OCI-LY7 (cell line): ENCODE data around the gene ISM1. TPM values are rescaled to one million over a fixed set of nuclear protein-coding genes. Genes with fewer than 3 reads are reported as not detected.

ENCODE experiments used
- BruUV-seq: library from RNA; stranded (reverse); fragments of 400-500 nt; replicated peaks from 2 replicates; lab custom pipeline; 2021; lab: Mats Ljungman, UMichigan
- CTCF ChIA-PET: fragments of 300-600 bp; sonication (Branson Sonifier 250); formaldehyde crosslinking; loops from one replicate; lab custom pipeline; 2022; ENCODE audit warnings: antibody characterized with exemption; ENCODE audit not compliant: unreplicated experiment; lab: Charles Lee
- POLR2A ChIA-PET: fragments of 300-600 bp; sonication (Branson Sonifier 250); formaldehyde crosslinking; loops from one replicate; lab custom pipeline; 2022; ENCODE audit warnings: antibody characterized with exemption; lab: Charles Lee
- DNase-seq: peaks from one replicate; pipeline ENCODE4 v3.0.0-alpha.2; 2015; ENCODE audit warnings: low spot score
- H2AFZ ChIP-seq: fragments of 200-600 bp; sonication (generic), shearing (Covaris generic); 2 replicates; pipeline ENCODE4 v1.6.1; 2014; ENCODE audit warnings: mild to moderate bottlenecking, antibody characterized with exemption, low read length, moderate library complexity
- H3K27ac ChIP-seq: fragments of 200-600 bp; sonication (generic); 2 replicates; pipeline ENCODE4 v1.5.1; 2014; ENCODE audit warnings: mixed run types, low read depth, mild to moderate bottlenecking, moderate library complexity, low read length, inconsistent platforms; ENCODE audit not compliant: poor library complexity, severe bottlenecking
- H3K36me3 ChIP-seq: fragments of 200-600 bp; sonication (generic); 2 replicates; pipeline ENCODE4 v1.6.1; 2014; ENCODE audit warnings: mild to moderate bottlenecking, antibody characterized with exemption, low read length, moderate library complexity, mixed read lengths; ENCODE audit not compliant: insufficient read depth
- H3K4me1 ChIP-seq: fragments of 200-600 bp; sonication (generic); 2 replicates; pipeline ENCODE4 v1.5.1; 2014; ENCODE audit warnings: mild to moderate bottlenecking, low read length; ENCODE audit not compliant: insufficient read depth, poor library complexity, severe bottlenecking
- H3K4me2 ChIP-seq: fragments of 200-600 bp; sonication (generic); 2 replicates; pipeline ENCODE4 v1.6.1; 2014; ENCODE audit warnings: mild to moderate bottlenecking, low read length
- H3K4me3 ChIP-seq: fragments of 200-600 bp; sonication (generic); 2 replicates; pipeline ENCODE4 v1.5.1; 2014; ENCODE audit warnings: mild to moderate bottlenecking, low read depth, low read length; ENCODE audit not compliant: poor library complexity, severe bottlenecking
- H3K79me2 ChIP-seq: fragments of 200-600 bp; sonication (generic); 2 replicates; pipeline ENCODE4 v1.6.1; 2016; ENCODE audit warnings: low read depth, mild to moderate bottlenecking, low read length, moderate library complexity, mixed read lengths; ENCODE audit not compliant: insufficient read depth
- H3K9me2 ChIP-seq: fragments of 200-600 bp; sonication (generic); 2 replicates; pipeline ENCODE4 v1.6.1; 2016; ENCODE audit warnings: mild to moderate bottlenecking, low read length, mixed read lengths; ENCODE audit not compliant: insufficient read depth
- H3K9me3 ChIP-seq: fragments of 200-600 bp; sonication (generic); 2 replicates; pipeline ENCODE4 v1.6.1; 2014; ENCODE audit warnings: mild to moderate bottlenecking, mixed run types, low read length, mixed read lengths
- H4K20me1 ChIP-seq: fragments of 200-600 bp; sonication (generic); 2 replicates; pipeline ENCODE4 v1.6.1; 2014; ENCODE audit warnings: mild to moderate bottlenecking, antibody characterized with exemption, low read length, moderate library complexity, mixed read lengths; ENCODE audit not compliant: insufficient read depth
- EZH2phosphoT487 ChIP-seq: fragments of 200-600 bp; sonication (generic); IDR thresholded peaks from 2 replicates; pipeline ENCODE4 v1.6.1; 2018; ENCODE audit warnings: low read depth, borderline replicate concordance, mild to moderate bottlenecking, mixed run types, antibody characterized with exemption, low read length, moderate library complexity, mixed read lengths
- intact Hi-C: fragments of 100-400 bp; cut with micrococcal nuclease; formaldehyde crosslinking; loops from one replicate; pipeline ENCODE4 v1.10.0; 2022; ENCODE audit not compliant: unreplicated experiment
- total RNA-seq, 2 experiments: library from RNA; depleted of rRNA in 1 of 2; stranded (reverse); fragments of >200 nt in 1 of 2; shearing (Covaris generic) in 1 of 2; gene quantifications; 2 replicates each; pipeline ENCODE4 v1.2.3, GENCODE V29; 2014 to 2022
- TF ChIP-seq, protein P1 (sequence below): fragments of 200-600 bp; sonication (generic); conservative IDR thresholded peaks from 2 replicates; pipeline ENCODE4 v1.5.1; 2014; ENCODE audit warnings: mild to moderate bottlenecking, antibody characterized with exemption, low read length, moderate library complexity, mixed read lengths

ISM1 gene
- total RNA-seq, 2 experiments from 2014 or later, result not detected

GRCh38 chr20:13180986-13181889, 39.8 kb upstream of the ISM1 start:
- BruUV-seq, result no TSS peak
- no peak overlapping the region for H2AFZ ChIP-seq
- no peaks in the 10 kb centered on the region for H3K9me3 ChIP-seq
- ChIA-PET POLR2A (interaction anchor here (0.6 kb wide), 1 partner anchor 28 kb away, joined by 3 read pairs; no protein-coding TSS in a partner anchor), CTCF (no interaction called here)
- no peak overlapping the region for H3K27ac ChIP-seq
- no peak for DNase-seq
- no peaks in the 10 kb centered on the region for H4K20me1 ChIP-seq
- H3K4me3 ChIP-seq, result no peak overlapping the region
- no peak overlapping the region for H3K4me2 ChIP-seq
- H3K4me1 ChIP-seq, result no peaks in the 10 kb centered on the region
- H3K9me2 ChIP-seq, result no peaks in the 10 kb centered on the region
- no peak for TF ChIP-seq EZH2phosphoT487
- TF ChIP-seq, protein P1, sequence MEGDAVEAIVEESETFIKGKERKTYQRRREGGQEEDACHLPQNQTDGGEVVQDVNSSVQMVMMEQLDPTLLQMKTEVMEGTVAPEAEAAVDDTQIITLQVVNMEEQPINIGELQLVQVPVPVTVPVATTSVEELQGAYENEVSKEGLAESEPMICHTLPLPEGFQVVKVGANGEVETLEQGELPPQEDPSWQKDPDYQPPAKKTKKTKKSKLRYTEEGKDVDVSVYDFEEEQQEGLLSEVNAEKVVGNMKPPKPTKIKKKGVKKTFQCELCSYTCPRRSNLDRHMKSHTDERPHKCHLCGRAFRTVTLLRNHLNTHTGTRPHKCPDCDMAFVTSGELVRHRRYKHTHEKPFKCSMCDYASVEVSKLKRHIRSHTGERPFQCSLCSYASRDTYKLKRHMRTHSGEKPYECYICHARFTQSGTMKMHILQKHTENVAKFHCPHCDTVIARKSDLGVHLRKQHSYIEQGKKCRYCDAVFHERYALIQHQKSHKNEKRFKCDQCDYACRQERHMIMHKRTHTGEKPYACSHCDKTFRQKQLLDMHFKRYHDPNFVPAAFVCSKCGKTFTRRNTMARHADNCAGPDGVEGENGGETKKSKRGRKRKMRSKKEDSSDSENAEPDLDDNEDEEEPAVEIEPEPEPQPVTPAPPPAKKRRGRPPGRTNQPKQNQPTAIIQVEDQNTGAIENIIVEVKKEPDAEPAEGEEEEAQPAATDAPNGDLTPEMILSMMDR, result no peak
- H3K79me2 ChIP-seq, result no peaks in the 10 kb centered on the region
- intact Hi-C loops, result no loop called here
- H3K36me3 ChIP-seq, result no peaks in the 10 kb centered on the region

DNA sequence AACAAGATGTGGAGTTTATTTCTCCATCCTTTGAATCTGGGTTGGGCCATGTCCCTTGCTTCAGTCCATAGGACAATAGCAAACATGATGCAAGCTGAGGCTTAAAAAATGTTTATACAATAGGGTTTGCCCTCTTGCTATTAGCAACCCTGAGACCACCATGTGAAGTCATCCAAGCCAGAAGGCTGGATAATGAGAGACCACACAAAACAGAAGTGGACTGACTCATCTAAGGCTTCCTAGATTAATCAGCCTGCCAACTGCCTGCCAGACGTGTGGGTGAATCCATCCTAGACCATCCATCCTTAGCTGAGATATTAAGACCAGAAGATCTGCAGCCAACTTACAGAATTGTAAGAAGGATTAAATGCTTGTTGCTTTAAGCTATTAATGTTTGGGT, 38.1 kb upstream of the ISM1 start:
- no peak for TF ChIP-seq EZH2phosphoT487
- TF ChIP-seq, protein P1, result no peak
- H3K9me2 ChIP-seq, result no peaks in the 10 kb centered on the region
- intact Hi-C loops, result no loop called here

More for the DNA sequence above, 38.1 kb upstream of the ISM1 start:
- Histone ChIP-seq H3K36me3 (no peaks in the 10 kb centered on the region), H3K79me2 (no peaks in the 10 kb centered on the region), H3K9me3 (no peaks in the 10 kb centered on the region), H3K27ac (no peak overlapping the region), H3K4me1 (no peaks in the 10 kb centered on the region), H3K4me2 (no peak overlapping the region), H3K4me3 (no peak overlapping the region), H4K20me1 (no peaks in the 10 kb centered on the region), H2AFZ (no peak overlapping the region)
- ChIA-PET POLR2A (interaction anchor here (0.7 kb wide), 1 partner anchor 1406 kb away, joined by 3 read pairs; no protein-coding TSS in a partner anchor), CTCF (no interaction called here)
- BruUV-seq, result no TSS peak
- no peak for DNase-seq
